T-helper 17 cell (primary cell): Measurements from ENCODE around the gene GSG1L2. TPM values are rescaled to one million over a fixed set of nuclear protein-coding genes. Genes with fewer than 3 reads are reported as not detected.
A peak's percentile ranks its signal among the peaks of the same experiment; 100 is the strongest.
"Not testable (repeated sequence)": the region's sequence is repeated elsewhere in the genome, so short reads cannot be mapped to it uniquely, and the experiment has no call there.

Experiments used
- ATAC-seq: fragments of 150-1000 bp; cut with Tn5 transposase; 2 replicates; pipeline ENCODE4 v1.10.0; 2021; ENCODE audit warnings: mild to moderate bottlenecking, moderate library complexity
- DNase-seq, 3 donors: peaks; one replicate each; pipeline versions ENCODE4 v3.0.0 to v3.0.0-alpha.2; 2020 to 2021
- H3K9me3 ChIP-seq: one replicate; pipeline ENCODE4 v1.7.0; 2013; ENCODE audit warnings: low read length, mild to moderate bottlenecking; ENCODE audit not compliant: control insufficient read depth, poor library complexity, severe bottlenecking
- H3K27ac Mint-ChIP-seq: one replicate; pipeline ENCODE4 v1.8.0; 2022; ENCODE audit warnings: mild to moderate bottlenecking, moderate library complexity, mixed read lengths
- H3K27me3 Mint-ChIP-seq: one replicate; pipeline ENCODE4 v1.8.0; 2022; ENCODE audit warnings: mixed read lengths
- H3K36me3 Mint-ChIP-seq: one replicate; pipeline ENCODE4 v1.8.0; 2022; ENCODE audit warnings: low read depth, mixed read lengths
- H3K4me1 Mint-ChIP-seq: one replicate; pipeline ENCODE4 v1.8.0; 2022; ENCODE audit warnings: mild to moderate bottlenecking, mixed read lengths
- H3K4me3 Mint-ChIP-seq: one replicate; pipeline ENCODE4 v1.8.0; 2022; ENCODE audit warnings: mild to moderate bottlenecking, moderate library complexity, mixed read lengths
- total RNA-seq, 4 donors: library from RNA in 2 of 4; stranded (reverse) in 2 of 4; gene quantifications; one replicate each; pipeline ENCODE4 v1.2.3 and lab custom pipeline; 2022 to 2026

GSG1L2 gene
- total RNA-seq, 2 donors from 2014 or later = not detected

DNA sequence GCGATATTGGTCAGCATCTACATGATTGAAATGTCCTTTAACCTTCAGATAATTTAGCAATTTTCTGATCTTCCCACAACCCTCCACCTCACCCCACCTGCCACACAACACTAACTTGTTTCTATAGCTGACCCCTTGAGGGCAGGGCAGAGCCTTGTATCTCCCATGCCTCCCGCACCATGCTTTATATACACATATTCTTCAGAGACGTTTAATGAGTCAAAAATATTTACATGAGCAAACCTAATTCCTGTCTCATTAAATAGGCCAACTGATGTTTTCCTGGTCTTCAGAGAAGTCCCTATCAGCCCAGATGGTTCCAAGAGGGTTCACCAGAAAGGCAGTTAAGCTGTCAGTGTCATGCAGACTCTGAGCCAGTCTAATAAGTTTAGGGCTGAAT is 23.9 kb downstream of the GSG1L2 start:
- ATAC-seq = no peak
- no peak for DNase-seq
- H3K9me3 ChIP-seq = no peaks in the 10 kb centered on the region
- no peaks in the 10 kb centered on the region for H3K4me1 Mint-ChIP-seq
- H3K27me3 Mint-ChIP-seq = peaks cover 43% of the 10 kb centered on the region
- peaks cover 4% of the 10 kb centered on the region for H3K36me3 Mint-ChIP-seq
- H3K4me3 Mint-ChIP-seq = no peak overlapping the region
- H3K27ac Mint-ChIP-seq = no peak overlapping the region

DNA sequence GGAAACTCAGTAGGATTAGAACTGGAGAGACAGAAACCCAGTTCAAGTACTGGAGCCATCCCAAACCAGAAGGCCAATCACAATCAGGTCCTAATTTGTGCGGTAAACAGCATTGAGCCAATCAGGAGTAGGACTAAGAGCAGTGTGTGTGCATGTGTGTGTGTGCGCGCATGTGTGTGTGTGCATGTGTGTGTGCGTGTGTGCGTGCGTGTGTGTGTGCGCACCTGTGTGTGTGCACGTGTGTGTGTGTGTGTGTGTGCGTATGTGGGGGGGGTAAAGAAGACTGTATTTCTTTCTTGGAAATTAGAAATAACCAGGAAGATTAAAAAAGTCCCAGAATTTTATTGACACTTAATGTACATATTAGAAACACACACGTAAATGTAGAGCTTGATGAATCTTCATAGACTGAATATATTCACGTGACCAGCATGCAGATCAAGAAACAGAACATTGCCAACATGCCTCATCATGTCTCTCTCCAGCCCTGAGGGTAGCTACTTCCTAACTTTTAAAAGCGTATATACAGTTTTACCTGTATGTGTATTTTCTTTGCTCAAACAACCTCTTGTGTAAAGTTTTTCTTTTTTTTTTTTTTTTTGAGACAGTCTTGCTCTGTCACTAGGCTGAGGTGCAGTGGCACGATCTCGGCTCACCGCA is 29.6 kb downstream of the GSG1L2 start:
- Mint-ChIP-seq H3K4me1 (no peaks in the 10 kb centered on the region), H3K27ac (no peak overlapping the region), H3K4me3 (no peak overlapping the region), H3K27me3 (peaks cover 27% of the 10 kb centered on the region), H3K36me3 (peaks cover 2% of the 10 kb centered on the region)
- no peak for ATAC-seq
- no peaks in the 10 kb centered on the region for H3K9me3 ChIP-seq
- no peak for DNase-seq

DNA sequence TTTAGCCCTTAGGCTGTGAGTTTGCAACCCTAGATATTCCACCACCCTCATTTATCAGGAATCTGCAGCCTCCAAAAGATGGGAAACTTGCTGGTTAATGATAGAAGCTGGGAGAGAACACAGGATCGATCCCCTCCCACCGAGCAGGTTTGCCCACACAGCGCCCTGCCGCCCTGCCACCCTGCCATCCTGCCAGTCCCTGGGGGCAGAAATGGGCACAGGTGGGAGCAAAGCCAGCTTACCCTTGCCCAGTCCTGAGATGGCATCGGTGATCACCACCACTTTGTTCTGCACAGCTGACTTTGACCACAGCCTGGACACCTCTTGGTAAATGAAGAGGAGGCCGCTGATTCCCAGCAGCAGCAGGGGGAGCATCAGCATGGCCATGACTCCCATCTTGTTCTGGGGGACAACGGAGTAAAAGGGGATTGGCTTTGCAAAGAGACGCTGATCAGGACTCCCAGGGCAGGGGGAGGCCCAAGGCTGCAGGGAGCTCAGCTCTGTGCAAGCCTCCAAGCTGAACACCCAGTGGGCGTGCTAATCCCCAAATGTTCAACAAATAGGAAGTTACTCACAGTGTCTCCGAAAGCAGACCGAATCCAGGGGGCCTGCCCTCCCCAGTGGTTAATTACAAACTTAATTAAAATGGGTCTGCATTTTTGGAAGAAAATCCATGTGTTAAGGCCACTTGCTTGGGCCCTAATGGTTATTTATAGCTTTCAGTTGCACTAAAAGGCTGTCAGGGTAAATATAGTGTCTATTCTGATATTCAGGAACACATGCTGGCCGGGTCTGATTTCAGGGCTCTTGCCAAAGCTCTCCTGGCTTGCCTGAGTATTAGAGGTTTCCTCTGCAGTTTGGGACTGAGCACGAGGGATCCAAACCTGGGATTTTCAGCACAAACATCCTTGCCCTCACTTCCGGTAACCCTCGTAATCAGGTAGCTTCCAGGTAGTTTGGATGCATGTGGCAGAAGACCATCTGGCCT is 30.7 kb downstream of the GSG1L2 start, which contains the start of gene DHRS7C:
Gene DHRS7C (minus strand): TSS at position 704 of the 988 bp plus-strand sequence. CDS start 308 bp downstream, at position 396.
- H3K27ac Mint-ChIP-seq = no peak within 1 kb of the TSS
- H3K36me3 Mint-ChIP-seq = no peaks in the 10 kb centered on the region
- no peaks in the 10 kb centered on the region for H3K9me3 ChIP-seq
- no peak within 1 kb of the TSS for H3K4me3 Mint-ChIP-seq
- ATAC-seq = no peak
- H3K4me1 Mint-ChIP-seq = no peaks in the 10 kb centered on the region
- DNase-seq = no peak
- peaks cover 19% of the 10 kb centered on the region for H3K27me3 Mint-ChIP-seq

DNA sequence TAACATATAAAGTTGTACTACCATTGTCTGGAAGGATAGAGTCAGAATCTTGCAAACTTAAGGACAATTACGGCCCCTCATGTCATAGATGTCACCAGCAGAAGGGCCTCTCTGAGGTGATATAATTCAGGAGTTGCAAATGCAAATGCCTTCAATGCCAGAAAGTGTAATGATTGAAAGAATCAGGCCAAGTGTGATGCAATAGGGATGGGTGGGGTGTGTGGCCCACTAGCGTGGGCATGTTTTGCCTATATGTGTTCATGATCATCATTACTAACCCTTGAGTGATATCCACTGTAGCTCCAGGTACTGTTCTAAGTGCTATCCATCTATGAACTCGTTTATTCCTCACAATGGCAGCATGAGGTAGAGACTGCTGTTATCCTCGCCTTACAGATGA is 31.6 kb downstream of the GSG1L2 start:
- ATAC-seq (no peak), DNase-seq (no peak)
- H3K9me3 ChIP-seq = no peaks in the 10 kb centered on the region
- Mint-ChIP-seq H3K27me3 (peaks cover 13% of the 10 kb centered on the region), H3K36me3 (no peaks in the 10 kb centered on the region), H3K4me3 (no peak overlapping the region), H3K27ac (no peak overlapping the region), H3K4me1 (no peaks in the 10 kb centered on the region)

DNA sequence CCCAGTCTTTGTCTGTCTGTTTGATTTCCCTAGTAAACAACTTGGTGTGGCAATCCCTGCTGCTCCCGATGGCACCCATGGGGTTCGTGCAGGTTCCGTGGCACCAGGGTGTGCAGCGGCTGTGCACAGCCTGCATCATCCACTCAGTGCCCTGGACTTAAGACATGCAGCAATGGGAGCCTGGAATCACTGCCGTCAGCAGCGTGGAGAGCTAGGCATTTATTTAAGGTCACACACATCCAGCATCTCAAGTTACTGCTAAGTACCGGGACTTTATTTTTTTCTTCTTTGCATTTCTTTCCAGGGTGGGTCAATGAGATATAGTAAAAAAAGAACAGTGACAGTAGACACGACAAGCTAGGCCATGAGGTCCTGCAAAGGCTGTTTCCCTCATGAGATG is 33.3 kb downstream of the GSG1L2 start:
- H3K27ac Mint-ChIP-seq = no peak overlapping the region
- no peak overlapping the region for H3K4me3 Mint-ChIP-seq
- ATAC-seq = no peak
- no peaks in the 10 kb centered on the region for H3K36me3 Mint-ChIP-seq
- H3K27me3 Mint-ChIP-seq = peaks cover 13% of the 10 kb centered on the region
- no peak for DNase-seq
- H3K9me3 ChIP-seq = no peaks in the 10 kb centered on the region
- no peaks in the 10 kb centered on the region for H3K4me1 Mint-ChIP-seq

DNA sequence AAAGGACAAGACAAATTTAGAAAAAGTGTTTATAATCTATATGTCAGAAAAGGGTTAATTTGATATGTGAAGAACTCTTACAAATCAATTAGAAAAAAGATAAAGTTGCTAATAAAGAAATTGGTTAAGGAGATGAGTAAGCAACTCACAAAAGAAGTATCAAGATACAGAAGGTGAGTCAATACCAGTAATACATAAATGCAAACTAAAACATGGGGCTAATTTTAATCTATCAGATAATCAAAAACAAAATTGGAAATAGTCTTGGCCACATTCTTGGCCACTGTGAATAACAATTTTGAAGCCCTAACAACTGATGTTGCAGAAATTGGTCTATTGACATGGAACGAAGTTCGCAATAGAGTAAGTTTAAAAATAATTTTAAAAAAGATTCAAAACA is 37.3 kb downstream of the GSG1L2 start:
- no peaks in the 10 kb centered on the region for H3K9me3 ChIP-seq
- Mint-ChIP-seq H3K27ac (no peak overlapping the region), H3K27me3 (peaks cover 44% of the 10 kb centered on the region), H3K36me3 (no peaks in the 10 kb centered on the region), H3K4me1 (no peaks in the 10 kb centered on the region), H3K4me3 (no peak overlapping the region)
- ATAC-seq (no peak), DNase-seq (no peak)

DNA sequence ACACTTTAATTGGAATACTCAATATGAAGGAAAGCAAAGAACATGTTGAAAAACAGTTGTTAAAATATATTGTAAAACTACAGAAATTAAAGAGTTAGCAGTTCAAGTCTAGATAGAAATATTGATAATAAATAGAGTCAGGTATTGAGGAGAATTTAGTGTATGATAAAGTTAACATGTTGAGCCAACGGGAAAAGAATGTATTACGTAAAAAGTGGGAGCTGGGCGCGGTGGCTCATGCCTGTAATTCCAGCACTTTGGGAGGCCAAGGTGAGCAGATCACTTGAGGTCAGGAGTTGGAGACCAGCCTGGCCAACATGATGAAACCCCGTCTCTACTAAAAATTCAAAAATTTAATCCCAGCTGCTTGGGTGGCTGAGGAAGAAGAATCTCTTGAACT is 38.4 kb downstream of the GSG1L2 start:
- H3K27ac Mint-ChIP-seq, H3K9me3 ChIP-seq, H3K36me3 Mint-ChIP-seq, DNase-seq, ATAC-seq, H3K4me3 Mint-ChIP-seq, H3K4me1 Mint-ChIP-seq: not testable (repeated sequence)
- peaks cover 35% of the 10 kb centered on the region for H3K27me3 Mint-ChIP-seq

DNA sequence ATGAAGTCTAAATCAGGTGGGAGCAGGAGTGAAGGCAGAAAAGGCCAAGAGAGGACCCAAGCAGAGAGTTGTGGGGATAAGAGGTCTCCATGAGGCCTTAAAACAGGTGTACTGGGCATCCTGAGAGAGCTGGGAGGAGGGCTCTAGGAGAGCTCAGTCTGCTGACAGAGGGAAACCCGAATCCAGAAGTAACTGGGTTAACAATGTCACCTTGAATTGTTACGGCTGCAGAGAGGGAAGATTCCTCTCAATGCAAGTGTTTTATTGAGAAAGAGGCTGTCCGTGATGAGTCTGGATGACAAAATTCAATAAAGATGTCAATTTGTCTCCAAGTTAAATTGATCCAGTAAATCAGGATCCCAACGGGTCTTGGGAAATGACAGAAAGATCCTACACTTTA is 38.8 kb downstream of the GSG1L2 start:
- ATAC-seq = no peak
- Mint-ChIP-seq H3K4me3 (no peak overlapping the region), H3K27ac (no peak overlapping the region), H3K27me3 (peaks cover 33% of the 10 kb centered on the region), H3K4me1 (no peaks in the 10 kb centered on the region), H3K36me3 (no peaks in the 10 kb centered on the region)
- no peak for DNase-seq
- no peaks in the 10 kb centered on the region for H3K9me3 ChIP-seq

DNA sequence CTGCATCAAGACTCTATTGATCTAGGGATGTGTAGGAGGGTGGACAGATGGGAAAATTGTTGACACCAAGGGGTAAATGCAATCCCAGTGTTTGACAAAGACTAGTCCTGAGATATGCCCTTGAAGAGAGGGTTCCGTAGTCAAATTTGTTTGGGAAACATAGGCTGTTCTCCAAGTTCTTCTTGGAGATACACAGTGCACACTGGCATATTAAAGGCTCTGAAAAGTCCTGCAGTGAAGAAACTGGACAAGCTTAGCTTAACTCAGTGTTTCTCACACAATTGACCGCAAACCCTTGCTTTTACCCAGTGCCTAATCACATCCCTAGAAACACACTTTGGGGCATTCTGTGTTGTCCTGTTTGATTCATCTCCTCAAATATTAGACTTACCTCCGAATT is 41.3 kb downstream of the GSG1L2 start:
- Mint-ChIP-seq H3K36me3 (no peaks in the 10 kb centered on the region), H3K4me3 (no peak overlapping the region), H3K4me1 (no peaks in the 10 kb centered on the region), H3K27me3 (peaks cover 52% of the 10 kb centered on the region), H3K27ac (no peak overlapping the region)
- no peak for DNase-seq
- H3K9me3 ChIP-seq = no peaks in the 10 kb centered on the region
- no peak for ATAC-seq

DNA sequence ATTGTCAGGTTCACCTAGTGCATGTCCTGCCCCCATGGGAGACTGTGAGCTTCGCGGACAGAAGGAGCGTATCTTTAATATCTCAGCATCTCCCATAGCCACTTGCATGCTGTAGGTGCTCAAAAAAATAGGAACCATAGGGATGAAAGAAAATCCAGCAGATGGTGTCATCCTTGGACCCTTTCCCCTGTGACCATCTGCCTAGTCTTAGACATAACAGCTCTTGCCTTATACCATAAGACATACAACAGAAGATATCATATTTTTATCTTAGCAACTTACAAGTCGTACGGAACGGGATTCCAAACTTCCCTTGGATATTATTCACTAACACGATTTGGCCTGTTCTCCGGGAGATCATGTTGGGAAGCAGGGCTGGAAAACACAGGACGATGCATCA is 45.0 kb downstream of the GSG1L2 start:
- no peak overlapping the region for H3K4me3 Mint-ChIP-seq
- no peaks in the 10 kb centered on the region for H3K9me3 ChIP-seq
- peaks cover 47% of the 10 kb centered on the region for H3K27me3 Mint-ChIP-seq
- H3K27ac Mint-ChIP-seq = no peak overlapping the region
- H3K36me3 Mint-ChIP-seq = no peaks in the 10 kb centered on the region
- ATAC-seq (no peak), DNase-seq (no peak)
- H3K4me1 Mint-ChIP-seq = no peaks in the 10 kb centered on the region

DNA sequence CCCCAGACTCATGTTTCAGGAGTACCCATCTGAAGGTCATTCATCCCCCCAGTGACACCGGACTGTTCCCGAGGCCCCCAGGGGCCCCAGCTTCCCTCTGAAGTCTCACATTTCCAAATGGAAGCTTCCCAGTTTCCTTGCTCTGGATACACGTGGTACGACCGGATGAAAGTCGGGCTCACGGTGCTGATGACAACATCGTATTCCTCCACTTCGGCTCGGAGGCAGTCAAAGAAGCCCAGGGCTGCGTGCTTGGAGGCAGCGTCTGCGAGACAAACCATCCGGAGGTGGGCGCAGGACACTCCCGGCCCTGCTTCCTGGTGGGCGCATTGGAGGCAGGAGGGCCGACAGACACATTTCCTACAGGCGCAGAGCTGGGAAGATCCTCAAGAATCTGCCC is 49.2 kb downstream of the GSG1L2 start:
- H3K36me3 Mint-ChIP-seq = no peaks in the 10 kb centered on the region
- no peak overlapping the region for H3K4me3 Mint-ChIP-seq
- DNase-seq = no peak

DNA sequence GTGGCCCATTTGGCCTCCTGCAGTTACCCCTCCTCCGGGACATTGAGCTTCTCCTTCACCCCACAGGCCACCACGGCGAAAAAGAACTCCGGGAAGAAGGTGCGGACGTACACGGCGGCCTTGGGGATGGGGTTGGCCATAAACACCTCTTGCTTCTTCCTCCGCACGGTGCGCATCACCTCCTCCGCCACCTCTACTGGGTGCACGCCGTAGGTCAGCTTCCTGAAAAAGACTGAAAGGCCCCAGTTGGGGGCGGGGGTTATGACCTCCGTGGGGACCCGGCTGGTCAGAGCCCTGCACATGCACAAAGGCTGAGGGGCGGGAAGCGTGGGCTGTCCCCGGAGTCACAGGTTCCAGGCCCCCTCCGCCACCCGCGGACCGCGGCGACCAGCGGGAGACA is 50.4 kb downstream of the GSG1L2 start:
- DNase-seq = no peak
- H3K36me3 Mint-ChIP-seq = no peaks in the 10 kb centered on the region
- H3K4me1 Mint-ChIP-seq = peaks cover 2% of the 10 kb centered on the region
- no peak for ATAC-seq
- no peak overlapping the region for H3K27ac Mint-ChIP-seq
- peaks cover 22% of the 10 kb centered on the region for H3K27me3 Mint-ChIP-seq
- no peak overlapping the region for H3K4me3 Mint-ChIP-seq
- H3K9me3 ChIP-seq = no peaks in the 10 kb centered on the region

More for the DNA sequence above, 49.2 kb downstream of the GSG1L2 start:
- no peak for ATAC-seq
- no peaks in the 10 kb centered on the region for H3K9me3 ChIP-seq
- Mint-ChIP-seq H3K27me3 (peaks cover 32% of the 10 kb centered on the region), H3K4me1 (peaks cover 2% of the 10 kb centered on the region), H3K27ac (no peak overlapping the region)

DNA sequence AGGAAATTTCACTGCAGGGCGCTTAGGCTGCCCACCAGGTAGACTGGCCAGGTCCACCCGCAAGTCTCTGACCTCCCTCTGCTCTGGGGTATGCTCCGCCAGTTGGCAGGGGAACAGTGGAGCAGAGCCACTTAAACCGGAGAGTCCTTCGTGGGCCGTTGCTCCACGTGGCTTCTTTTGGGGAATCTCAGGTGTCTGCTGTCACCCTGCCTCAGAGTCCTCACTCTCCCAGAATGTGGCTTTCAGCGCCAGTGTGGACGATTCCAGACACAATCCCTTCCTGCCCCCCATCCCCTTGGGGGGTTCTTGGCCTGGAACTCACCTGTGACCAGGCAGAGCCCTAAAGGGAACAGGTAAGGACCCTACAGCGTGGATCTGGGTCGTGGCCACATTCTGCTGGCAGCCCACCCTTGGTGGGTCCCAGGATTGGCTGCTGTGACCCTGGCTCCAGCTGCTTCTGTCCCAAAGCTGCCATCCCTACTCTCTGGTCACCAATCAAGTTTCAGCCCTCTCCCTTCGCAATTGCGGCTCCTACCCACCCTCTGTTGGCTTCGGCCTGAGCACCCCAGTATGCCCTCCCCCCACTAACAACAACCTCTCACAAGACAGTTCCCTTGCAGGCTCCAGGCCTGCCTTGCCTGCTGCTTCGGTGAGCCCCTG is 52.7 kb downstream of the GSG1L2 start:
- H3K4me3 Mint-ChIP-seq = no peak overlapping the region
- H3K9me3 ChIP-seq = no peaks in the 10 kb centered on the region
- H3K36me3 Mint-ChIP-seq = no peaks in the 10 kb centered on the region
- peaks cover 19% of the 10 kb centered on the region for H3K27me3 Mint-ChIP-seq
- DNase-seq (no peak), ATAC-seq (no peak)
- H3K27ac Mint-ChIP-seq = peak overlapping the region; percentile 9
- peaks cover 2% of the 10 kb centered on the region for H3K4me1 Mint-ChIP-seq
